Activated naive CD4-positive, alpha-beta T cell (primary cell): ENCODE measurements around the gene TPM4.
"Not testable (repeated sequence)": the region's sequence is repeated elsewhere in the genome, so short reads cannot be mapped to it uniquely, and the experiment has no call there.

Experiments
- DNase-seq, 4 experiments: peaks; one replicate each; lab custom pipeline; 2025; lab: John Stamatoyannopoulos, UW

The TPM4 gene

DNA sequence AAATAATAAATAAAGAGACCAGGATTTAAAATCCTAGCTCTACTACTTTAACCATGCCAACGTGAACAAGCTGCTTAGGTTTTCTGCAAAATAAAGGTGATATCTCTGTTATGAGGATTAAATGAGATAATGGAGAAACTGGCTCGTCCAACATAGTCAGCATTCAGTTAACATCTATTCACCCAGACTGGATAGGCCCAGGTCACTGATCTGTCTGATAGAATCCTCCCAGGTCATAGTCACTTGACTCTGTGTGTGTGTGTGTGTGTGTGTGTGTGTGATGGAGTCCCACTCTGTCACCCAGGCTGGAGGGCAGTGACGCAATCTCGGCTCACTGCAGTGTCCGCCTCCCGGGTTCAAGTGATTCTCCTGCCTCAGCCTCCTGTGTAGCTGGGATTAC lies 22.5 kb downstream of the TPM4 start:
- no peak for DNase-seq

DNA sequence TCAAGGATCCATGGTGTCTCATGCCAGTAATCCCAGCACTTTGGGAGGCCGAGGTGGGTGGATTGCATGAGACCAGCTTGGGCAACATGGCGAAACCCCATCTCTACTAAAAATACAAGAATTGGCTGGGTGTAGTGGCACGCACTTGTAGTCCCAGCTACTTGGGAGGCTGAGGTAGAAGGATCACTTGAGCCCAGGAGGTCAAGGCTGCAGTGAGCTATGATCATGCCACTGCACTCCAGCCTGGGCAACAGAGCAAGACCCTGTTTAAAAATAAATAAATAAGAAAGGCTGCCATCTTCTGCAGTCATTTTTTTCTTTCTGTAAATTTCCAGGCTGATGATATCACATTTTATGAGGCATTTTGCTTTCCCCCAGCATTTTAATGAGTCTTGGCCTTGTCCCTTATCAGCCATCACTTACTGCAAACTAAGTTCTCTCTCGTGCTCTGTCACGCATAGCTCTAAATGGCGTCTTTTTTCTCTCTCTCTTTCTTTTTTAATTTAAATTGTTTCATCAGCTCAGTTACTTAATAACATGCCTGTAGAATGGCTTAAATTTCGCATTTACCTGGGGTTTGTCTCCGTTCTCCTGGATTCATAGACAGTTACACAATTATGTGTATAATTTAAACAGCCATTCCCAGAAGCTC lies 23.1 kb downstream of the TPM4 start:
- not testable (repeated sequence) for DNase-seq

DNA sequence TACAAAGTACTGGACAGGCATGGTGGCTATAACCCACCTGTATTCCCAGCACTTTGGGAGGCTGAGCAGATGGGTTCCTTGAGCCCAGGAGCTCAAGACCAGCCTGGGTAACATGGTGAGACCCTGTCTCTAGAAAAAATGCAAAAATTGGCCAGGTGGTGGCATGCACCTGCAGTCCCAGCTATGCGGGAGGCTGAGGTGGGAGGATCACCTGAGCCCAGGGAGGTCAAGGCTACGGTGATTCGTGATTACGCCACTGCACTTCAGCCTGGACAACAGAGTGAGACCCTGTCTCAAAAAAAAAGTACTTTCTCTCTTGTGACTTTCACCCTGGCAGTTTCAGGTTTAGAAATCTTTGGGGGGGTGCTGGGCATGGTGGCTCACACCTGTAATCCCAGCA lies 24.2 kb downstream of the TPM4 start:
- no peak for DNase-seq

DNA sequence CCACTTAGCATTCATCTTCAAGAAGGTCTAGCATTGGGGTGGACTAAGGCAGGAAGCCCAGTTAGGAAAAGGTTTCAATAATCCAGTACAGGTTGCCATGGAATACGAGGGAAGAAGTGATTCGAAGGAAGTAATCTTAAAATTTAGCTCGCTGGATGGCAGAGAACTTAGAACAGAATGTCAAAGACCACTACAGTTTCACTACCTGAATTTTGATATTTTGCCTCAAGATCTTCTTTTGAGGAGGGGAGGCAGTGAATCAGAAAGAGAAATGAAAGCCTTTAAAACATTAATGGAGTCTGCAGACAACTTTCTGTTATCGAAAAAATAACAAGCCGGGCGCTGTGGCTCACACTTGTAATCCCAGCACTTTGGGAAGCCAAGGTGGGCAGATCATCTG lies 28.4 kb downstream of the TPM4 start:
- DNase-seq: no peak

- DNase-seq: no peak
These were observed 29.8 kb downstream of the TPM4 start for GRCh38 chr19:16106121-16106520.

GRCh38 chr19:16111160-16111908 lies 35.0 kb downstream of the TPM4 start, which contains the start of gene RAB8A:
Gene RAB8A, plus strand, starts transcription at chr19:16111889. Its CDS starts 13 bp downstream, at chr19:16111902.
- peak; percentile 98 to 100 (median 100) for DNase-seq

- no peak for DNase-seq
These were observed 35.8 kb downstream of the TPM4 start for GRCh38 chr19:16111909-16112752.

DNA sequence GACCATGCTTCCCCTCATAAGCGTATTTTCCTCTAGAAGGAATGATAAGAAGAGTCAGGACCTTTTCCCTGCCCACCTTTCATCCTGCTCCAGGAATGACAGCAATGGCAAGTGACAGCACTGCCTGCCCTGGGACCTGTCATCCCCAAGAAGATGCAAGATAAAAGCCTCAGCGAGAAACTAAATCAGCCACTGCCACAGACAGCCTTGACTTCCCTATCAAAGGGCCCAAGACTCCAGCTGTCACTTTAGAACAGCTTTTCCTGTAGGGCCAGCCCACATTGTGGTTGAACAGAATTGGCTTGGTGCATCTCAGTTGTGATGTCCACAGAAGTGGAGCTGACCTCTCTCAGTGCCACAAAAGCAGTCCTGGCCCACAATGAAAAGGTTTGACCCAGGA lies 36.5 kb downstream of the TPM4 start:
- DNase-seq: no peak

DNA sequence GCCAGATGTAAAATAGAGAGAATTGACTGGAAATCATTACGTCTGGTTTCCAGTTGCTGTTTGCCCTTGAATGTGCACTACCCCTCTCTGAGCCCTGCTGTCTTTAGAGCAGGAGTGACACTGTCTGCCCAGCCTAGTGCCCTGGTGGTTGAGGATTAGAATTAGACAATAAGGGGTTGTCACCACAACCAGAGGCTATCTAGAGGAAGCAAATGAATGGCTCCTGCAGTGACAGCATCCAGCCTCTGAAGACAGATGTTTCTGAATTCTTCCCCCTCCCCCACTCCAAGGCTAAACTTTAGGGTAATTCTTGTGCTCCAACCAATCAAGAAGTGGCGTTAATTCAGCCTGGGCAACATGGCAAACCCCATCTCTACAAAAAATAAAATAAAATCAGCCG lies 37.4 kb downstream of the TPM4 start:
- no peak for DNase-seq

- no peak for DNase-seq
These were observed 39.2 kb downstream of the TPM4 start for GRCh38 chr19:16115301-16116039.

GRCh38 chr19:16116067-16116466 lies 39.8 kb downstream of the TPM4 start:
- no peak for DNase-seq

GRCh38 chr19:16117594-16118033 lies 41.3 kb downstream of the TPM4 start:
- DNase-seq: no peak

GRCh38 chr19:16118489-16119033 lies 42.3 kb downstream of the TPM4 start:
- DNase-seq: no peak

- DNase-seq: not testable (repeated sequence)
These were observed 43.0 kb downstream of the TPM4 start for GRCh38 chr19:16119075-16119857.

GRCh38 chr19:16121141-16121540 lies 44.8 kb downstream of the TPM4 start:
- DNase-seq: no peak

DNA sequence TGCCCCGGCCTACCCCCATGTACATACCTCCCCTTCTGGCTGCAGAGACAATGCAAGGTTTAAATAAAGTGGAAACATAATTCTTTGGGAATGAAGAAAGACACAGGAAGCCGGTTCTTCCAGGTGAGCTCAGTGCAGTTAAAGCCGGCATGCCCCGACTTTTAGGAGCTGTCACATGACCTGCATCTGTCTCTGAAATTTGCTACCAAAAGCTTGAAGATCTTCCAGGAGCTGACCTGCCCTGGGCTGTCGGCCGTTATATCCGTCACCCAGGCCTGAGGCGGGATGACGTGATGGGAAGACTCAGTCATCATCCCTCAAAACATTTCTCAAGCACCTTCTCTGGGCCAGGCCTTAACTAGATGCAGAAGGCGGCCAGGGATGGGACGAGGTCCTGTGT lies 45.7 kb downstream of the TPM4 start:
- no peak for DNase-seq

DNA sequence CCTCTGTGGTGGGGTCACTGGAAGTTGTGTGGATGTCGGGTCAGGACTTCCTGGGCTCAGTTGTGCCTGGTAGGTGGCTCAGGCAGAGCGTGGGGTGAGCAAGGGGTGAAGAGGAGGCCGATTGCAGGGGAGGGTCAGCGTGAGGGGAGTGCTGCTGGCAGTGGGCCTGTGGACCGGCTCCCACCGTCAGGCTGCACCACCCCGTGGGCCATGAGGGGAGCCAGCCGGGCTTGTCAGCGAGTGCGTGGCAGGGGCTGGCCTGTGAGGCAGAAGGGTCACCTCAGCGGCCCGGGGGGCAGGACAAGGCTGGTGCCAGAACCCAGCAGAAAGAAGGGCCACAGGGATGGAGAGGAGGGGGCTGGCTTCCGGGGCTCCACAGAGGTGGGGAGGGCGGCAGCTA lies 48.7 kb downstream of the TPM4 start:
- DNase-seq: no peak

DNA sequence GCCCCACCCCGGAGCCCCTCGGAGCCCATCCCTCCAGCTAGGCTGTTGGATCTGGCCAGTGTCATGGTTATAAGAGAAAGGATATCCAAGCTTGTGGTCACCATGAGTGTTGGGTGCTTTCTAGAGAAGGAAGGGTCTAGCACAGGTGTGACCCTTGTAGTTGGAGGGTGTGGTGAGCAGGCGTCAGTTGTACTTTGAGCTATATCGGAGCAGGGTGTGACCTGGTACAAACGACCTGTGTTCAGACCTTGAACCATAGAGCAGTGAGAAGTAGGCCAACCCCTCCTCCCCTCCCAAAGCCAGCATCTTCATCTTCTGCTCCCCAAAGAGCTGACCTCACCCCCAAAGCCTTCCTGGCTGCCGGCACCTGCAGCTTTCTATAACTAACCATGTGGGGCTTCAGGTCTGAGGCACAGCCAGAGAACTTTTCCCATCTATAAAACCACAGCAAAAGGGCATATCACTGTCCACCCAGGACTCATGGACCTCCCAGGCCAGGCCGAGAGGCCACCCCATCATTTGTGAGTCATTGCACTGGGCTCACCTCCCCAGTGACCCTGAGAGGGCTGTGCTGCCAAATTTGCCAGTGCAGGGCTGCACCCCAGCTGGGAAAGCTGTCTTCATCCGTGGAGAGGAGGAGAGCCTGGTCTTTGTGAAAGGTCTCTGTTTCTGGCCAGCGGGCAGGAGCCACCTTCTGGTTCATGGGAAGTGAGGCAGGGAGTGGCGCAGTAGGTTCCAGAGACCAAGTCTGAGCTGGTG lies 49.6 kb downstream of the TPM4 start:
- no peak for DNase-seq

- no peak for DNase-seq
These were observed 50.8 kb downstream of the TPM4 start for GRCh38 chr19:16127080-16127479.

GRCh38 chr19:16127776-16128371 lies 51.6 kb downstream of the TPM4 start:
- DNase-seq: no peak
